ENCODE results near the gene RASGRP2.
"Not testable (repeated sequence)": the region's sequence is repeated elsewhere in the genome, so short reads cannot be mapped to it uniquely, and the experiment has no call there.

Gene RASGRP2

DNA sequence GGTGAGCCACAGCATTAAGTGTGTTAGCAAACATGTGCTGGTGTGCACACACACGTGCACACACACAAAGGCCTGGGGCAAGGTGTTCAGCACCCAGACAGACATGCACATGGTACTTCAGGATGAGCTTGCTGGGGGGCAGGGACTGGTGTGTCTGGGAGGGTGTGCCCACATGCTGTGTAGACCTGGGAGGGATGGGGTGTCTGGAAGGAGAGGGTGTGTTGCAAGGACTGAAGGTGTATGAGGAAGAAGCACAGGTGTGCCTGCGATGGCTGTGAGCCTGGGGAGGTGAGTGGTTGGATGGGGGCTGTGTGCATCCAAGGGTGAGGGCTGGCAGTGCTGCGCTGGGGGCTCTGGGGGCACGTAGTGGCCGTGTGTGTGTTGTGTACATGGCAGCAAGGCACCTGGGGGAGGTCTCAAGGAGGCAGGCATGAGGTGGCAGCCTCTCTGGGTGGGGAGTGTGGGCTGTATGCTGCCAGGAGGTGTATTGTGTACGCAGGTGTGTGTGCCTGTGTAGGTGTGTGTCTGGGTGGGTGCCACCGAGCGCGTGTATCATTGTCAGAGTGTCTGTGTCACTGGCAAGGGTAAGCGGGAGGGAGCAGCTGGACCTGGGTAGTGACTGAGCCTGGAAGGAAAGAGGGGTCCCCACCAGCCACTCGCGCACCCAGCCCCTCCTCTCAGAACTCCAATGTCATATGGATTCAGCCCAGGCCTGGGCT lies 23.1 kb downstream of the RASGRP2 start:
- in situ Hi-C loops (cut with MboI; ENCODE audit: low sequenced_read_pairs), result no loop called here

DNA sequence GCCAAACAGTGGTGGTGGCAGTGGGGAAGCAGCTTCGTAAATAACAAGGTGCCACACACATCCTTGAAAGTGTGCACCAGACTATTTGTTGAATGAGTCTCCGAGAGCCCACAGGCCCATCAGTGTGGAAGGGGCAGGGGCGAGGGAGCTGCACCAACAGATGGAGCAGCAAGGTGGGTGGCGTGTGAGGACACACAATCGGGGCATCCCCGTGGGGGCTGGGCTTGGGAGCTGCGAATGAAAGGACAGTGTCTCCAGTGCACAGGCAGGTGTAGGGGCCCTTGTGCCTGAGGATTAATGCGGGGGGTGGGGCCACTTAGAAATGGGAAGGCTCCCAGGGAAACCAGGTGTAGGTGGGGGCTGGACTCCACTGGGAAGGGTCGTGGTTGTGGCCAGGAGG lies 23.8 kb downstream of the RASGRP2 start:
- in situ Hi-C loops (cut with MboI; ENCODE audit: low sequenced_read_pairs), result no loop called here

DNA sequence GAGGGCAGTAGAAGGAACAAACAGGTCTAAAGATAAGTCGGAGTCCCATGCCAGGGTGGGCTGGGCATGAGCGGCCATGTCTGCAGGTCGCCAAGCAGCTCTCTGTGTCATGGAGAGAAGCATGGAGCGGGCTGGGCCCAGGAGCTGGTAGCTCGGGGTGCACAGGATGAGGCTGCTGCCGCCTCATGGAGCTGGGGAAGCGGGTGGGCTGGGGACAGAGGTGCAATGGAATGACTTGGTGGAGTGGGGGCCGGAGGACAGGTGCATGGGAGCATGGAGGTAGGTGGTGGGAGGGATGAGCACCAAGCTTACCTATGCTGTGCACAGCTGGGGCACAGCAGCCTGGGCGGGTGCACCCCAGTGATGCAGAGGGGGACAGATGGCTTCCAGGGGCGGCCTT lies 24.5 kb downstream of the RASGRP2 start:
- in situ Hi-C loops (cut with MboI; ENCODE audit: low sequenced_read_pairs), result no loop called here

DNA sequence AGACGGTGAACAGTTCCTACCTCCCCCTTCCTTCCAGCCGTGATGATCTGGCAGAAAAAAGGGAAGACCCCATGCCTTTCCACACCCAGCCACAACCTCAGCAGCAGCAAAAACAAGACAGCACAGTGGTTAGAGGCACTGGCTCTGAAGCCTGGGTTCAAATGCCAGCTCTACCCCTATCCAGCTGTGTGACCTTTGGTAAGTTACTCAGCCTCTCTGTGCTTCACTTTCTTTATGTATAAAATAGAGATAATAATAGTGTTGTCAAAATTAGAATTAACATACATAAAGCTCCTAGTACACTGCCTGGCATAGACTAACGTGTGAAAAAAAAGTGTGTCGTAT lies 25.2 kb downstream of the RASGRP2 start:
- in situ Hi-C loops (cut with MboI; ENCODE audit: low sequenced_read_pairs), result no loop called here

- in situ Hi-C loops (cut with MboI; ENCODE audit: low sequenced_read_pairs), result no loop called here
These were observed 25.7 kb downstream of the RASGRP2 start for GRCh38 chr11:64718084-64718779.

- in situ Hi-C loops (cut with MboI; ENCODE audit: low sequenced_read_pairs), result no loop called here
These were observed 26.7 kb downstream of the RASGRP2 start for GRCh38 chr11:64717268-64717578.

- in situ Hi-C loops (cut with MboI; ENCODE audit: low sequenced_read_pairs), result no loop called here
These were observed 27.3 kb downstream of the RASGRP2 start for GRCh38 chr11:64716473-64717267.

DNA sequence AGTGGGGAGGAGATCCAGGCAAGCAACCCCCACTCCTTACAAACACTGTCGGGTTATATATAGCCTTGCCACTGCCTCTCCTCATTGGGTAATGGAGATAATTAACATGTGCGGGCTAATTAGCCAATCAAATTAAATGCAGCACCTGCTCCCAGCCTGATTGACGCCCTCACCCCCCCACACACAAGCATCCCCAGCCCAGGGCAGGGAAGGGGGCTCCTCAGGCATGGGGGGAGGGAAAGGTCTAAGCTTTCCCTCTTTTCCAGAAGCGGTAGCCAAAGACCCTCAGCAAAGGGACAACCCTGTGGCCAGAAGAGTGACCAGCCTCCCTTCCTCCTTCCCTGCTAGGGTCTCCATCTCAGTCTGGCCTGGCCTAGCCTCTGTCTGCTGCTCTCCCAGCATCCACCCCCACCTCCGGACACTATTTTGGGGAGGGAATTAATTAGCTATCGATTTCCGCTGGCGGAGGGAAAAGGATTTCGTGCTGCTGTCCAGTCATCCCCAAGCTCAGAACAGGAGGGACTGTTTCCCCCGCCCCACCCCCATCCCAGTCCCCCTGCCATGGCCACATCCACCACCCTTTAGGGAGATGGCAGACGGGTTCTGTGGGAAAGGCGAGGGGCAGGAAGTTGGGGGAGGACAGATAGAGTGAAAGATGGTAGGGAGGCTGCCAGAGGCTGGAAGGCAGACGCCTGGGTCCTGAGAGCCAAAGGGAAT lies 28.0 kb downstream of the RASGRP2 start:
- in situ Hi-C loops (cut with MboI; ENCODE audit: low sequenced_read_pairs), result no loop called here

- in situ Hi-C loops (cut with MboI; ENCODE audit: low sequenced_read_pairs), result no loop called here
These were observed 28.8 kb downstream of the RASGRP2 start for GRCh38 chr11:64715110-64715509.

DNA sequence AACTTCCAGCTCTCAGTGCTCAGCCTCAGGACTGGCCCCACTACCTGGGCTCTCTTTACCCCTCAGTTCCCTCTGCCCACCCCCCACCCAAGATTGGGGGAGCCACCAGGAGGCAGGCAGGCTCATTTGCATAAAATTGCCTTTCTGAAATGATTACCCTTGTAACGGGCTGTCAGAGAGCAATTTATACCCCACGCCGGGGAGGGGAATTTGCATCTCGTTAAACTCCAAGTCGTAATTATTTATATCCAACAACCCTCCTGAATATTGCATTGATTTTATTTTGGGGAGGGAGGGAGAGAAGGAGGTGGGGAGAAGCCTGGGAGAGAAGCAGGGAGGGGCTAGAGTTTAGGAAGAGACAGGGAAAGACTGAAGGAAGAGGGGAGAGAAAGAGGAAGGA lies 29.3 kb downstream of the RASGRP2 start:
- in situ Hi-C loops (cut with MboI; ENCODE audit: low sequenced_read_pairs), result no loop called here

DNA sequence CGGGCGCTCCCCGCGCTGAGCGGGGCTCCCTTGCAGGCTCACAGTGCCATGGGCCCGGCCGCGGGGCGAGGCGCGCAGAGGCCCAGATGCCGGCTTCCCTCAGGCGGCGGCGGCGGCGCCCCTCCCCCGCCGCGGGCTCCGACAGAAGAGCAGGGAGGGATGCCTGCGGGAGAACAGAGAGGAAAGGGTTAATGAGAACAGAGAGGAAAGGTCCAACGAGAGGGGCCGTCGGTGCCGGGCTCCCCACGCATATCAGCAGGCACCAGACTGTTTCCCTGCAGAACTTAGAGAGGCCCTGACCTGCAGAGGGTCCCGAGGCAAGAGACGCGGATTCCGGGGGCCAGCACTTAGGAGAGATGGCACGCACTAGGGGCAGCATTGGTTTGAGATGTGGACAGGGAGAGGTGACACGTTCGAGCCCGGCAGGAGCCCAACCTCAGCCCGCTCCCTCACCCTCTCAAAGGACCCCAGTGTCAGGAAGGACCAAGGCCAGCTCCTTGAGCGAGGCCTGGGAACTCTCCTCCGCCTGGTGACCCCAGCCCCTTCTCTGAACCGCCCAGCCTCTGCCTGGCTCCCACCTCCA lies 30.1 kb downstream of the RASGRP2 start:
- in situ Hi-C loops (cut with MboI; ENCODE audit: low sequenced_read_pairs), result no loop called here

- in situ Hi-C loops (cut with MboI; ENCODE audit: low sequenced_read_pairs), result no loop called here
These were observed 30.8 kb downstream of the RASGRP2 start for GRCh38 chr11:64713016-64713707.

- in situ Hi-C loops (cut with MboI; ENCODE audit: low sequenced_read_pairs), result no loop called here
These were observed 31.4 kb downstream of the RASGRP2 start for GRCh38 chr11:64712430-64713015.

DNA sequence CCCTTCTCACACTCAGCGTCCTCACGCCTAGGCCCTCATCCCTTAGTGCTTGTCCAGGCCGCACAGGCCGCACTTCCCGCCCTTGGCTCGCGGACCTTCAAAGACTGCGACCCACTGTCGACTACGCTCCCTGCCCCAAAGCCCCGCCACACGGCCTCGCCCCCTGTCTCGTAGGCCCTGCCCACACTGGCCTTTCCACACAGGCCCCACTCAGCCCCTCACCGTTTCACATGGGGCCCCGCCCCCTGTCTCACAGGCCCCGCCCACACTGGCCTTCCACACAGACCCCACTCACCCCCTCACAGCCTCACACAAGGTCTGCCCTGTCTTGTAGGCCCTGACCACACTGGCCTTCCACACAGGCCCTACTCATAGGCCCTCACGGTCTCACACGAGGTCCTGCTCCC lies 32.0 kb downstream of the RASGRP2 start:
- in situ Hi-C loops (cut with MboI; ENCODE audit: low sequenced_read_pairs), result no loop called here

DNA sequence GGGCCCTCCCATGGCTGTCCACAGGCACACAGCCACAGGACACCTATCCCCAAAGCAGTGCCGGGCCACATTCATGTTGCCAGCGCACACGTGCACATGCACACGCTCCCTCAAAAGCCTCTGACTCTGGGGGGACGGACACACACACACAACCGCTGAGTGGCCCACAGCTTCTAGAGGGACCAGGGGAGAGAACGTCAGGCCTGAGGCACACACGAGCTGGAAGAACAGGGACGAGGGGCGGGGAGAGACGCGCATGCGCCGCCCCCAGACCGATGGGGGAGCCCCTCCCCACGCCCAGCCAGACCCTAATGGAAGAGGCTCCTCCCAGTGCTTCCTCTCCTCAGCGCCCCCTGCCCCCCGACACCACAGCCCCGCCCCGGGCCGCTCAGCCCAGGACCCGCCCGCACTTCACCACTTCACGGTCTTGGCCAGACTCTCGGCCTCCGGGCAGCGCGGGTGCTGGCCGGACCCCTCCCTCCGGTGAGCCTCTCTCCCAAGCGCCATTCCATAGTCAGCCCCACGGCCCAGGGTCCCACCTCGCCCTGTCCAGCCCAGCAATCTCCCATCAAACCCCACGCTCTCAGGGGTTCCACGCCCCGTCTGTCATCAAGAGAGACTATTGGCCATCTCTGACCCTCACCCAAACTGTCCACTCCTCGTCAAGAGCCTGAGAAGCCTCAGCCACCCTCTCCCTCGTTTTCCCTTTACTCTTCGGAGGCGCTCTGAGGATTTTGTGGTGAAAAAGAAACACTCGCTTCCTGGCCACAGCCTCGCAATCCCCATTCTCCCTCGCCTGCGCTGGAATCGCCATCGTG lies 32.6 kb downstream of the RASGRP2 start:
- in situ Hi-C loops (cut with MboI; ENCODE audit: low sequenced_read_pairs), result no loop called here

GRCh38 chr11:64710418-64711137 lies 33.4 kb downstream of the RASGRP2 start:
- in situ Hi-C loops (cut with MboI; ENCODE audit: low sequenced_read_pairs), result no loop called here

DNA sequence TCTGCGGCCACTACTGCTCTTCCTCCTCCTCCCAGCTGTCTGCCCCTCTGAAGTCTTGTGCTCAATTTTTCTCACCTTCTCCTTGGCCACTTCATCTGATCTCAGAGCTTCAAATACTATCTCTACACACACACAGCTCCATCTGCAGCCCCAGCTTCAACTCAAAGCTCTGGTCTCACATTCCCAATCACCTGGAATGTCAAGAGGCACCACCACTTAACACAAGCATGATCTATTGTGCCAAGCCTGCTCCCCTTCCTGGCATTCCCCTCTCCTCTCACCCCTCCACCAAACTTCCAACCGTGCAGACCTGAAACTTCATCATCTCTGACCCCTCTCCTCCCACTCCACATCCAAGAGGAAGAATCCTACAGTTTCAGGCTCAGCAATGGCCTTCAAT lies 38.4 kb downstream of the RASGRP2 start:
- in situ Hi-C loops (cut with MboI; ENCODE audit: low sequenced_read_pairs), result no loop called here

- in situ Hi-C loops (cut with MboI; ENCODE audit: low sequenced_read_pairs), result no loop called here
These were observed 40.9 kb downstream of the RASGRP2 start for GRCh38 chr11:64703048-64703447.

GRCh38 chr11:64701956-64702355 lies 42.0 kb downstream of the RASGRP2 start:
- in situ Hi-C loops (cut with MboI; ENCODE audit: low sequenced_read_pairs), result not testable (repeated sequence)
